GM13976 (cell line): ENCODE data around the gene PLEKHF1.

ENCODE experiments used
- DNase-seq: peaks from one replicate; pipeline ENCODE4 v3.0.0; 2012; ENCODE audit warnings: low spot score
- in situ Hi-C: fragments of 300-500 bp; cut with MboI; formaldehyde crosslinking; loops from one replicate; pipeline ENCODE4 v1.12.0; 2022; ENCODE audit warnings: low sequenced_read_pairs, mixed read lengths, inconsistent platforms; ENCODE audit not compliant: unreplicated experiment
- TF ChIP-seq, protein P1 (sequence below): IDR thresholded peaks from 2 replicates; pipeline ENCODE4 v1.5.1; 2012; ENCODE audit warnings: borderline replicate concordance, mild to moderate bottlenecking; ENCODE audit not compliant: insufficient read depth; ENCODE audit errors: extremely low read depth, missing control alignments, control extremely low read depth

Gene PLEKHF1

GRCh38 chr19:29644210-29644609 is 21.1 kb upstream of the PLEKHF1 start:
- in situ Hi-C loops, result no loop called here
- TF ChIP-seq, protein P1, sequence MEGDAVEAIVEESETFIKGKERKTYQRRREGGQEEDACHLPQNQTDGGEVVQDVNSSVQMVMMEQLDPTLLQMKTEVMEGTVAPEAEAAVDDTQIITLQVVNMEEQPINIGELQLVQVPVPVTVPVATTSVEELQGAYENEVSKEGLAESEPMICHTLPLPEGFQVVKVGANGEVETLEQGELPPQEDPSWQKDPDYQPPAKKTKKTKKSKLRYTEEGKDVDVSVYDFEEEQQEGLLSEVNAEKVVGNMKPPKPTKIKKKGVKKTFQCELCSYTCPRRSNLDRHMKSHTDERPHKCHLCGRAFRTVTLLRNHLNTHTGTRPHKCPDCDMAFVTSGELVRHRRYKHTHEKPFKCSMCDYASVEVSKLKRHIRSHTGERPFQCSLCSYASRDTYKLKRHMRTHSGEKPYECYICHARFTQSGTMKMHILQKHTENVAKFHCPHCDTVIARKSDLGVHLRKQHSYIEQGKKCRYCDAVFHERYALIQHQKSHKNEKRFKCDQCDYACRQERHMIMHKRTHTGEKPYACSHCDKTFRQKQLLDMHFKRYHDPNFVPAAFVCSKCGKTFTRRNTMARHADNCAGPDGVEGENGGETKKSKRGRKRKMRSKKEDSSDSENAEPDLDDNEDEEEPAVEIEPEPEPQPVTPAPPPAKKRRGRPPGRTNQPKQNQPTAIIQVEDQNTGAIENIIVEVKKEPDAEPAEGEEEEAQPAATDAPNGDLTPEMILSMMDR, result no peak
- DNase-seq, result no peak

DNA sequence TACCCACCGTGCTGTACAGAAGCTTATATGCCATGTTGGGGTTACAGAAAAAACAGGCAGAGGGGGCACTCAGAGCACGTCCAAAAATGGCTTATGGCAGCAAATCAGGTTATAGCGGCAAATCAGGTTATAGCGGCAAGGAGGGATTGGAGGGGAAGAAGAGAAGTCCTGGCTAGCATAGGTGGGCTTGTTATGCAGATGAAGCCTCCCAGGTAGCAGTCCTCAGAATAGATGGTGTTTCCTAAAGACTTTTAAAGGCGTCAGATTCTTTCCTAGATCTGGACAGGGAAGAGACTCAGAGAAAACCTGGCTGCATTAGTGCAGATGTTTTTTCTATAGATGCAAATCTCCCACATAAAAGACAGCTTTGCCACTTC is 19.8 kb upstream of the PLEKHF1 start:
- DNase-seq, result no peak
- TF ChIP-seq, protein P1, result no peak
- in situ Hi-C loops, result no loop called here

GRCh38 chr19:29645911-29646310 is 19.4 kb upstream of the PLEKHF1 start:
- TF ChIP-seq, protein P1, result no peak

GRCh38 chr19:29650772-29651387 is 14.4 kb upstream of the PLEKHF1 start:
- in situ Hi-C loops, result no loop called here
- TF ChIP-seq, protein P1, result no peak
- no peak for DNase-seq

More at GRCh38 chr19:29645911-29646310, 19.4 kb upstream of the PLEKHF1 start:
- in situ Hi-C loops, result no loop called here
- DNase-seq, result no peak

GRCh38 chr19:29651622-29652394 is 13.5 kb upstream of the PLEKHF1 start:
- DNase-seq, result no peak
- in situ Hi-C loops, result no loop called here
- TF ChIP-seq, protein P1, result no peak

DNA sequence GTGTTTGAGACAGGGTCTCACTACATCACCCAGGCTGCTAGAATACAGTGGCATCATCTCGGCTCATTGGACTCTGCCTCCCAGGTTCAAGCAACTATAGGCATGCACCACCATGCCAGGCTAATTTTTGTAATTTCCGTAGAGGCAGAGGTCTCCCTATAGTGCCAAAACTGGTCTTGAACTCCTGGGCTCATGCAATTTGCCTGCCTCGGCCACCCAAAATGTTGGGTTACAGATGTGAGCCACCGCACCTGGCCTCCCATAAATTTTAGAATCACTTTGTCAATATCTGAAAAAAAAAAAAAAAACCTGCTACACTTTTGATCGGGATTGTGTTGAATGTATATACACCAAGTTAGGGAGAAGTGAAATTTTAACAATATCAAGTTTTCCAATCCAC is 11.9 kb upstream of the PLEKHF1 start:
- in situ Hi-C loops, result no loop called here
- DNase-seq, result no peak
- TF ChIP-seq, protein P1, result no peak
